Cardiac fibroblast (primary cell): ENCODE measurements around the gene SERAC1.
"Not testable (repeated sequence)": the region's sequence is repeated elsewhere in the genome, so short reads cannot be mapped to it uniquely, and the experiment has no call there.

Source experiments
- DNase-seq, 2 donors: peaks; one replicate each; pipeline versions ENCODE4 v3.0.0 to v3.0.0-alpha.2; 2010; ENCODE audit warnings: low read depth in 2 of 2
- H3K4me3 ChIP-seq, 2 donors: replicated peaks in 1 of 2; 1 replicate in 1 of 2; 2 replicates in 1 of 2; pipeline ENCODE4 v1.5.1; 2011; ENCODE audit warnings: low read depth in 2 of 2, low read length in 2 of 2, mild to moderate bottlenecking in 2 of 2, moderate library complexity in 1 of 2
- CTCF ChIP-seq: IDR thresholded peaks from one replicate; pipeline ENCODE4 v1.5.1; 2011; ENCODE audit warnings: low read depth, mild to moderate bottlenecking, low read length, inconsistent platforms

Gene SERAC1

GRCh38 chr6:158168040-158168289, at the start of gene SERAC1:
Gene SERAC1, minus strand, starts transcription at chr6:158168262. Its CDS starts 9,899 bp downstream, at chr6:158158363.
- H3K4me3 ChIP-seq: peak within 1 kb of the TSS; percentile 90 to 94
- no peak for TF ChIP-seq CTCF
- DNase-seq: peak in 1 of 2 donors; percentile 32

DNA sequence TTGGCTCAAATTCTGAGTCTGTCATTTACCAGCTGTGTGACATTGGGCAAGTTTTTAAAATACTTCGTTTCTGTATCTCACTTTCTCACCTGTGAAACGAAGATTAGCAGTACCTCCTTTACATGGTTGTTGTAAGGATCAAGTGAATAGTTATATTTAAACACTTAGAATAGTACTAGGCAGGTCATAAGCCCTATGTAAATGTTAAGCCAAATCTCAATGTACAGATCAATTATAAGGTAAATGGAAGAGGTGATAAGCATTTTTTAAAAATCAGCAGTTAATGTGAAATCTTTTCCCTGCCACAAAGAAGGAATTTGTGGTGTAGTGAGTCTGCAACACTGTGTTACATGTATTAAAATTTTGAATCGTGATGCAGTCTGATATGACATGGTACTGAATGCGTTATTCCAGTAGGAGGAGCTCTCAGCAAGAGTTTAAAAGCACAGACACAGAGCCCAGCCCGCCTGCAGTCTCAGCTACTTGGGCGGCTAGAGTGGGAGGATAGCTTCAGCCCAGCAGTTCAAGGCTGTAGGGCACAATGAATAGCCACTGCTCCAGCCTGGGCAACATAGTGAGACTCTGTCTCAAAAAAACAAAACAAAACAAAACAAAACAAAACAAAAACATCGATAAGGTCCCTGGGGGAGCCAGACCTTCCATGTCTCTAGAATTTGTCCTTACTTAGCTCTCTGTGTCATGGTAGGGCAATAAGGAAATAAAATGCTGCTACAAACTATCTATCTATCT, 46.0 kb upstream of the SERAC1 start:
- DNase-seq: peak; percentile 90 to 91
- H3K4me3 ChIP-seq: no peak overlapping the region
- peak; percentile 70 for TF ChIP-seq CTCF

GRCh38 chr6:158211273-158212055, 43.4 kb upstream of the SERAC1 start:
- DNase-seq: peak; percentile 16 to 71
- no peak for TF ChIP-seq CTCF
- H3K4me3 ChIP-seq: no peak overlapping the region

GRCh38 chr6:158209582-158210333, 41.7 kb upstream of the SERAC1 start:
- DNase-seq, H3K4me3 ChIP-seq: not testable (repeated sequence)

DNA sequence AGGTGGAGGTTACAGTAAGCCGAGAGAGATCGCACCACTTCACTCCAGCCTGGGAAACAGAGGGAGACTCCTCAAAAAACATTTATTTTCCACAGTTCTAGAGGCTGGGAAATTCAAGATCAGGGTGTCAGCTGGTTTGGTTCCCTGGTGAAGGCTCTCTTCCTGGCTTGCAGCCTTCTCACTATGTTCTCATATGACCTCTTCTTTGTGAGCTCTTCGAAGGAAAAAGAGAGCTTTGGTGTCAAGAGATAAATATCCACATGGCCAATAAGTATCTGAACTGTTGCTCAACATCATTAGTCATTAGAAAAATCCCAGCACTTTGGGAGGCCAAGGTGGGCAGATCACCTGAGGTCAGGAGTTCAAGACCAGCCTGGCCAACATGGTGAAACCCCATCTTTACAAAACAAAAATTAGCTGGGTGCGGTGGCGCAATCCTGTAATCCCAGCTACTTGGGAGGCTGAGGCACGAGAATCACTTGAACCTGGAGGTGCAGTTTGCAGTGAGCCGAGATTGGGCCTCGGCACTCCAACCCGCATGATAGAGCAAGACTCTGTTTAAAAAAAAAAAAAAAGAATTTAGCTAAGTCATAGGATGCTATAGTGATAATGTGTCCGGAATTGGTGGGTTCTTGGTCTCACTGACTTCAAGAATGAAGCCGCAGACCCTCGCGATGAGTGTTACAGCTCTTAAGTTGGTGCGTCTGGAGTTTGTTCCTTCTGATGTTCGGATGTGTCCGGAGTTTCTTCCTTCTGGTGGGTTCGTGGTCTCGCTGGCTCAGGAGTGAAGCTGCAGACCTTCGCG, 40.4 kb upstream of the SERAC1 start:
- DNase-seq: peak in 1 of 2 donors; percentile 45
- not testable (repeated sequence) for H3K4me3 ChIP-seq

DNA sequence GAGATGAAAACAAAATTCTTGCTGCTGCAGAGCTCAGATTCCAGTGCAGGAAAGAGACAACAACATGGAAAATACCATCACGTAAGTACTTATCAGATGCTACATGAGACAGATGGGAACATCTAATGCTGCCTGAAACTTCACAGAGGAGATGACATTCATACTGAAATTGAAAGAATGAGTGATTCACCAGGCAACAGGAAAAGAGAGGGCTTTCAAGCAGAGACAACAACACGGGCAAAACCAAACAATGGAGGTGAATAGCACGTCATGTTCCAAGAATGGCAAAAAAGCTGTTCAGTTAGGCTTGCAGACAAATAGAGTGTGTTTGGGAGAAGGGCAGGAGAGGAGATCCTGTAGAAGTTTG, 39.3 kb upstream of the SERAC1 start:
- peak; percentile 36 to 94 for DNase-seq

More for the DNA sequence above, 39.3 kb upstream of the SERAC1 start:
- no peak for TF ChIP-seq CTCF
- H3K4me3 ChIP-seq: no peak overlapping the region
